Large intestine (tissue), 3 donors: ENCODE measurements around the gene CTBP1. TPM values are rescaled to one million over a fixed set of nuclear protein-coding genes. Genes with fewer than 3 reads are reported as not detected.

ENCODE experiments used
- DNase-seq, 2 donors: peaks; one replicate each; pipeline versions ENCODE4 v3.0.0 to v3.0.0-alpha.2; 2013
- H3K27ac ChIP-seq: one replicate; pipeline ENCODE4 v1.5.1; 2013; ENCODE audit warnings: low read length
- H3K27me3 ChIP-seq: 2 replicates; pipeline ENCODE4 v1.6.1; 2013; ENCODE audit warnings: low read length; ENCODE audit not compliant: control insufficient read depth, insufficient read depth
- H3K36me3 ChIP-seq: 2 replicates; pipeline ENCODE4 v1.6.1; 2013; ENCODE audit warnings: low read length; ENCODE audit not compliant: control insufficient read depth, insufficient read depth
- H3K4me1 ChIP-seq: one replicate; pipeline ENCODE4 v1.6.1; 2013; ENCODE audit warnings: low read length; ENCODE audit not compliant: control insufficient read depth, insufficient read depth
- H3K4me3 ChIP-seq: one replicate; pipeline ENCODE4 v1.5.1; 2013; ENCODE audit warnings: low read length
- H3K9me3 ChIP-seq: one replicate; pipeline ENCODE4 v1.6.1; 2013; ENCODE audit warnings: mild to moderate bottlenecking, low read depth, low read length, moderate library complexity; ENCODE audit not compliant: control insufficient read depth
- WGBS: methylation state at CpG from one replicate; pipeline ENCODE4 v1.1.5; 2013; ENCODE audit warnings: low lambda C conversion rate; ENCODE audit not compliant: insufficient coverage; 5-methylcytosine and 5-hydroxymethylcytosine counted together
- polyA plus RNA-seq: library from polyadenylated mRNA; unstranded; fragments of 120-200 nt; gene quantifications from one replicate; pipeline ENCODE4 v1.2.1, GENCODE V29; 2013

Gene CTBP1
- polyA plus RNA-seq, 1 donor: 134 TPM

DNA sequence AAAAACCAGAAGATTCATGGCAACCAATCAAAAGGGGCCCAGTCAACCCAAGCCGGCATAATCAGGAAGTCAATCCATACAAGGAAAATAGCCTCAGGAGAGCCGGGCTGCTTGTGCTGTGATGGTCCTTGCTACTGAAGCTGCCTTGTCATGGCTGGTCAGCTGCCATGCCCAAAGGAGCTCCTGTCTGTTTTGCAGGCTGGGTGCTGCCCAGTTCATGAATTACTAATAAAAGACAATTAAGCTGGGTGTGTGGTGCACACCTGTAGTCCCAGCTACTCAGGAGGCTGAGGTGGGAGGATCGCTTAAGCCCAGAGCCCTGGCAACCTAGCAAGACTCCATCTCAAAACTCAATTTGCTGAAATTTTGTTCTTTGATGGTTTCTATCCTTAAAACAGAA, 16.0 kb upstream of the CTBP1 start:
- peaks cover 8% of the 10 kb centered on the region for H3K9me3 ChIP-seq
- no CpG with 5 or more reads among the region's 3 CpGs for WGBS
- no peaks in the 10 kb centered on the region for H3K4me1 ChIP-seq
- H3K27me3 ChIP-seq: no peaks in the 10 kb centered on the region
- H3K27ac ChIP-seq: no peak overlapping the region
- DNase-seq: no peak
- no peaks in the 10 kb centered on the region for H3K36me3 ChIP-seq
- no peak overlapping the region for H3K4me3 ChIP-seq

DNA sequence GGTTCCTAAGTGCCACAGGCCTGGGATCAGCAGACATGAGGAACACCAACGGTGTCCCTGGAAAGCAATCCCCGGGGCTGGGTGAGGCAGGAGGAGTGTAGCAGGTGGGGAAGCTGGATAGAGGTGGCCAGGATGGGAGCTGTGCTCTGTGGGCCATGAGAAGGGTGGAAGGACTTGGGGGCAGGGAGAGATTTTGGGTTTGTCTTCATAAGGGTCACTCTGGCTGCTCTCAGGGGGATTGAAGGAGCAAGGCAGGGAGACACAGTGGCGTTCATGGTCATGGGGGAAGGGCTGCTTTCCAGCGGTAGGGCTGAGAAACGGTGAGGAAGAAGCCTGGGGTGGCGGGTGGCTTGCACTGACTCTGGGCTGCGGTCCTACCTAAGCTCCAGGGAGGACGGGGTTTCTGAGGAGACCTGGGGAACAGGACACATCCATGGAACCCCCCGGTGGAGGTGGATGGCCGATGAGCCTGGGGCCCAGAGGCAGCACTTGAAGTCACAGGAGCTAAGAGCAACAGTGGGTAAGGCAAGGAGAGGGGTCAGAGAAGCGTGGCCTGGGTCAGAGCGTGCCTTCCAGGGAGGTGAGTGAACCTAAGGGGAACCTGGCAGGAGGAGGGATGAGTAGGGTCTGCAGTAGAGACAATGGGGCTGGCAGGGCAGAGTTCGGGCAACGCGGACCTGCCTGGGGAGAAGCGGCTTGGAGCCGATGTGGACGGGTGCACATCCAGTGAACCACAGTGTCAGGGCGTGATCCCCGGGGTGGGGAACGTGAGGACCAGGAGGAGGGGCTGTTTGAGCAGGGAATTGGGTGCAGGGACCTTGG, 12.4 kb upstream of the CTBP1 start:
- no peak overlapping the region for H3K27ac ChIP-seq
- no peaks in the 10 kb centered on the region for H3K4me1 ChIP-seq
- no peaks in the 10 kb centered on the region for H3K36me3 ChIP-seq
- peaks cover 12% of the 10 kb centered on the region for H3K9me3 ChIP-seq
- no peak for DNase-seq
- H3K4me3 ChIP-seq: no peak overlapping the region
- H3K27me3 ChIP-seq: no peaks in the 10 kb centered on the region
- 100% methylated on average over 1 of the region's 21 CpGs for WGBS

GRCh38 chr4:1260418-1261106, 11.6 kb upstream of the CTBP1 start:
- DNase-seq: no peak
- no peaks in the 10 kb centered on the region for H3K36me3 ChIP-seq
- peaks cover 14% of the 10 kb centered on the region for H3K9me3 ChIP-seq
- 100% methylated on average over 1 of the region's 24 CpGs for WGBS
- H3K4me1 ChIP-seq: no peaks in the 10 kb centered on the region
- H3K27me3 ChIP-seq: no peaks in the 10 kb centered on the region
- no peak overlapping the region for H3K4me3 ChIP-seq
- no peak overlapping the region for H3K27ac ChIP-seq

DNA sequence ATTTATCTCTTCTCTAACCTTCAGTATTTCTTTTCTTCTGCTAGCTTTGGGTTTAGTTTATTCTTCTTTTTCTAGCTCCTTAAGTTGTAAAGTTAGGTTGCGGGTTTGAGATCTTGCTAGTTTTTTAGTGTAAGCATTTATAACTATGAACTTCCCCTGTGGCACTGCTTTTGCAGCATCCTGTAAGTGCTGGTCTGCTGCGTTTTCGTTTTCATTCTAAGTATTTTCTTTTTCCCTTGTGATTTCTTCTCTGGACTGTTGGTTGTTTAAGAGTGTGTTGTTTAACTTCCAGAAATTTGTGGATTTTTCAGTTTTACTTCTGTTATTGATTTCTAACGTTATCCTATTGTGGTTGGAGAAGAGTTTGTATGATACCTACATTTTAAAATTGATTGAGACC, 11.0 kb upstream of the CTBP1 start:
- H3K36me3 ChIP-seq: no peaks in the 10 kb centered on the region
- H3K4me1 ChIP-seq: no peaks in the 10 kb centered on the region
- no peak overlapping the region for H3K27ac ChIP-seq
- peaks cover 14% of the 10 kb centered on the region for H3K9me3 ChIP-seq
- 100% methylated on average over 1 of the region's 4 CpGs for WGBS
- H3K27me3 ChIP-seq: no peaks in the 10 kb centered on the region
- no peak for DNase-seq
- H3K4me3 ChIP-seq: no peak overlapping the region

DNA sequence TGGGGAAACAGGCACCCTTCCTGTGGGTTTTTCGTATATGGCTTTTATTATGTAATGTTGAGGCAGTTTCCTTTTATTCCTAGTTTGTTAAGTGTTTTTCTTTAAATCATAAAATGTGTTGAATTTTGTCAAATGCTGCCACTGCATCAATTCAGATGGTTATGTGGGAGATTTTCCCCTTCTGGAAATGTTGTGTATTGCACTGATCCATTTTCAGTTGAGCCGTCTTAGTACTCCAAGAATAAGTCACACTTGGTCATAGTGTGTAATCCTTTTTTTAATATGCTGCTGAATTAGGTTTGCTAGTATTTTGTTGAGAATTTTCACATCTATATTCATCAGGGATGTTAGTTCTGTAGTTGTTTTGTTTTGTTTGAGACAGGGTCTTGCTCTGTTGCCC, 9.5 kb upstream of the CTBP1 start:
- WGBS: 100% methylated on average over 1 of the region's 2 CpGs

GRCh38 chr4:1255699-1256098, 6.8 kb upstream of the CTBP1 start:
- H3K9me3 ChIP-seq: peaks cover 31% of the 10 kb centered on the region
- DNase-seq: no peak
- no peak overlapping the region for H3K4me3 ChIP-seq
- H3K4me1 ChIP-seq: no peaks in the 10 kb centered on the region
- no peaks in the 10 kb centered on the region for H3K27me3 ChIP-seq
- peaks cover 2% of the 10 kb centered on the region for H3K36me3 ChIP-seq
- no CpG with 5 or more reads among the region's 2 CpGs for WGBS
- no peak overlapping the region for H3K27ac ChIP-seq

More for the DNA sequence above, 9.5 kb upstream of the CTBP1 start:
- Histone ChIP-seq H3K27me3 (no peaks in the 10 kb centered on the region), H3K4me3 (no peak overlapping the region), H3K27ac (no peak overlapping the region), H3K36me3 (no peaks in the 10 kb centered on the region), H3K9me3 (peaks cover 21% of the 10 kb centered on the region), H3K4me1 (no peaks in the 10 kb centered on the region)
- no peak for DNase-seq

DNA sequence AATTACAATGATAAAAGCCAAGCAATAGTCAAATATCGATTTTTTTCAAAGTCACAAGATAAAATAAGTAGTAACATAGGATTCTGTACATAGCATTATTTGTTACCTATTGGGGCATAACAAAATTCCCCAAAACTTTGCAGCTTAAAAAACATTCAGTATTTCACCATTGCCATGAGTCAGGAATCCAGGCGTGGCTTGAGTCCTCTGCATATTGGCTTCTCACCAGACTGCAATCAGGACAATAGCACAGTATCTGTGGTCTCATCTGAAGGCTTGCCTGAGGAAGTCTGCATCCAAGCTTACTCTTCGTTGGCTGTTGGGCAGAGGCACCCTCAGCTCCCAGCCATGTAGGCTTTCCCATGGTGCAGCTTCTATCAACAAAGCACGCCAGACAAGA, 6.2 kb upstream of the CTBP1 start:
- H3K27me3 ChIP-seq: no peaks in the 10 kb centered on the region
- no peak overlapping the region for H3K4me3 ChIP-seq
- no peak for DNase-seq
- 100% methylated on average over 1 of the region's 4 CpGs for WGBS
- peaks cover 2% of the 10 kb centered on the region for H3K36me3 ChIP-seq
- H3K27ac ChIP-seq: no peak overlapping the region
- H3K9me3 ChIP-seq: peaks cover 37% of the 10 kb centered on the region
- peaks cover 2% of the 10 kb centered on the region for H3K4me1 ChIP-seq

DNA sequence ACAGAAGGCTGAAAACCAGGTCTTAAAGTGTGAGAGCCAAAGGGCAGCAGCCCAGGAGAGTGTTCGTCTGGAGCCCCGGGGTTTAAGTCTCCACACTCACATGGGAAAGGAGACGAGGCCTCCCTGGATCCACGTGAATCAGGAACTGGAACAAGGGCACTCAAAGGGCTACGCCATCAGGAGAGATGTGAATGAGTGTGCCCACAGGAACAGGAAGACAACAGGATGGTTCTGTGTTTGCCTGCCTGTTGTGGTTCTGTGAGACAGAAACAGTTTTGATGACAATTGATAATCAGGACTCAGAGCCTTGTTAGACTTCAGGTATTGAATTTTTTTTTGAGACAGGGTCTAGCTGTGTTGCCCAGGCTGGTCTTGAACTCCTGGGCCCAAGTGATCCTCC, 4.9 kb upstream of the CTBP1 start:
- H3K27me3 ChIP-seq: no peaks in the 10 kb centered on the region
- no peak overlapping the region for H3K27ac ChIP-seq
- DNase-seq: no peak
- H3K36me3 ChIP-seq: peaks cover 2% of the 10 kb centered on the region
- no peak overlapping the region for H3K4me3 ChIP-seq
- H3K4me1 ChIP-seq: peaks cover 8% of the 10 kb centered on the region
- WGBS: 89% methylated on average over 3 of the region's 5 CpGs
- H3K9me3 ChIP-seq: peaks cover 42% of the 10 kb centered on the region

DNA sequence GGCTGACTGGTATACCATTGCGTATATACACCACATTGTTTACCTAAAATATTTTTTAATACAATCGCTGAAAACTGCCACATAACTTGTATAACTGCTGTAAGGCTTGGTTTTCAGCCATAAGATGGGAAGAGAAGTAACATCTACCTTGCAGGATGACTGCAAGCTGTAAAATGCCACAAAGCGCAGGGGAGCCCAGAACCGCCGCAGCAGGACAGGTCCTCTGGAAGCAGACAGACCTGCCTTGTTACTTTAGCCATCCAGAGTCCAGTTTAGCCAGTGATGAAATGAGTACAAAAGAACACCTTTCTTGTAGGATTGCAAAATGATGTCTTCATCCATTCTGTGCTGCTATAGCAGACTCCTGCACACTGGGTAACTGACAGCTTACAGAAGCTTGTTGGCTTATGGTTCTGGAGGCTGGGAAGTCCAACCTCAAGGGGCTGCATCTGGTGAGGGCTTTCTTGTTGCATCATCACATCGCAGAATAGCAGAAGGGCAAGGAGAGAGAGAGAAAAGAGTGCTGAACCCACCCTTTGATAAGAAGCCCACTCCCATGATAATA, 4.1 kb upstream of the CTBP1 start:
- no peak overlapping the region for H3K27ac ChIP-seq
- peaks cover 8% of the 10 kb centered on the region for H3K4me1 ChIP-seq
- DNase-seq: no peak
- no CpG with 5 or more reads among the region's 6 CpGs for WGBS
- peaks cover 2% of the 10 kb centered on the region for H3K36me3 ChIP-seq
- H3K9me3 ChIP-seq: peaks cover 41% of the 10 kb centered on the region
- no peaks in the 10 kb centered on the region for H3K27me3 ChIP-seq
- no peak overlapping the region for H3K4me3 ChIP-seq

GRCh38 chr4:1251773-1252066, 2.8 kb upstream of the CTBP1 start:
- H3K27me3 ChIP-seq: no peaks in the 10 kb centered on the region
- peaks cover 15% of the 10 kb centered on the region for H3K4me1 ChIP-seq
- WGBS: 90% methylated on average over 2 of the region's 11 CpGs
- DNase-seq: no peak
- peaks cover 38% of the 10 kb centered on the region for H3K9me3 ChIP-seq
- no peak overlapping the region for H3K4me3 ChIP-seq
- H3K36me3 ChIP-seq: peaks cover 2% of the 10 kb centered on the region
- H3K27ac ChIP-seq: no peak overlapping the region
